SH-SY5Y (cell line): Measurements from ENCODE around the gene TERT.

Experiments used
- GATA2 ChIP-seq: IDR thresholded peaks from 2 replicates; pipeline ENCODE4 v1.6.1; 2011; ENCODE audit warnings: mild to moderate bottlenecking, low read depth, low read length
- GATA3 ChIP-seq: IDR thresholded peaks from 2 replicates; pipeline ENCODE4 v1.6.1; 2011; ENCODE audit warnings: low read depth, mild to moderate bottlenecking, low read length, moderate library complexity

Gene TERT

GRCh38 chr5:1294835-1295649, at the start of gene TERT:
TSS of gene TERT (minus strand) at chr5:1295068. CDS start at chr5:1294989, 79 bp downstream.
- no peak for TF ChIP-seq GATA2
- TF ChIP-seq GATA3 = no peak

- TF ChIP-seq GATA3 (no peak), GATA2 (no peak)
Observed at GRCh38 chr5:1343931-1344901, 49.3 kb upstream of the TERT start.

- TF ChIP-seq GATA2 (no peak), GATA3 (no peak)
Observed at GRCh38 chr5:1343315-1343751, 48.5 kb upstream of the TERT start.

GRCh38 chr5:1342268-1342667, 47.4 kb upstream of the TERT start:
- TF ChIP-seq GATA2 (no peak), GATA3 (no peak)

GRCh38 chr5:1341863-1342262, 47.0 kb upstream of the TERT start:
- TF ChIP-seq GATA3 = no peak

- no peak for TF ChIP-seq GATA2
- TF ChIP-seq GATA3 = no peak
Observed at GRCh38 chr5:1338506-1339070, 43.7 kb upstream of the TERT start.

GRCh38 chr5:1338196-1338490, 43.3 kb upstream of the TERT start:
- TF ChIP-seq GATA2 (no peak), GATA3 (no peak)

GRCh38 chr5:1337489-1338195, 42.8 kb upstream of the TERT start:
- TF ChIP-seq GATA3 = no peak

- TF ChIP-seq GATA2 (no peak), GATA3 (no peak)
Observed at GRCh38 chr5:1336749-1337488, 42.1 kb upstream of the TERT start.

GRCh38 chr5:1336106-1336561, 41.3 kb upstream of the TERT start:
- TF ChIP-seq GATA2 = no peak

- TF ChIP-seq GATA3 = no peak
- no peak for TF ChIP-seq GATA2
Observed at GRCh38 chr5:1335540-1336095, 40.8 kb upstream of the TERT start.

GRCh38 chr5:1334831-1335539, 40.1 kb upstream of the TERT start:
- no peak for TF ChIP-seq GATA2
- no peak for TF ChIP-seq GATA3

GRCh38 chr5:1333986-1334385, 39.1 kb upstream of the TERT start:
- no peak for TF ChIP-seq GATA2
- no peak for TF ChIP-seq GATA3

- TF ChIP-seq GATA2 (no peak), GATA3 (no peak)
Observed at GRCh38 chr5:1332461-1333001, 37.7 kb upstream of the TERT start.
